Loucy (cell line): ENCODE measurements around the gene KCND1.

Experiments used
- H2AFZ ChIP-seq: fragments of 200-600 bp; sonication (generic); 2 replicates; pipeline ENCODE4 v1.6.0; 2016; ENCODE audit warnings: antibody characterized with exemption, mild to moderate bottlenecking, low read length, moderate library complexity
- H3F3A ChIP-seq: fragments of 200-600 bp; 2 replicates; pipeline ENCODE4 v1.6.0; 2016; ENCODE audit warnings: antibody characterized with exemption, low read depth, mild to moderate bottlenecking
- H3K27me3 ChIP-seq: fragments of 200-600 bp; sonication (generic); 2 replicates; pipeline ENCODE4 v1.6.1; 2014; ENCODE audit warnings: low read length, mild to moderate bottlenecking; ENCODE audit not compliant: insufficient read depth, poor library complexity, severe bottlenecking
- H3K36me3 ChIP-seq: fragments of 200-600 bp; sonication (generic); 2 replicates; pipeline ENCODE4 v1.6.1; 2016; ENCODE audit warnings: low read length; ENCODE audit not compliant: insufficient read depth
- H3K4me1 ChIP-seq: fragments of 200-600 bp; sonication (generic); 2 replicates; pipeline ENCODE4 v1.5.1; 2014; ENCODE audit warnings: low read length, mild to moderate bottlenecking; ENCODE audit not compliant: insufficient read depth, poor library complexity, severe bottlenecking
- H3K4me2 ChIP-seq: fragments of 200-600 bp; sonication (generic); 2 replicates; pipeline ENCODE4 v1.6.0; 2014; ENCODE audit warnings: antibody characterized with exemption, low read length, low read depth, mild to moderate bottlenecking; ENCODE audit not compliant: poor library complexity, severe bottlenecking
- H3K4me3 ChIP-seq: fragments of 200-600 bp; sonication (generic); 2 replicates; pipeline ENCODE4 v1.5.1; 2014; ENCODE audit warnings: low read length, mild to moderate bottlenecking, mixed read lengths; ENCODE audit not compliant: poor library complexity, severe bottlenecking
- H3K79me2 ChIP-seq: fragments of 200-600 bp; sonication (generic); 2 replicates; pipeline ENCODE4 v1.6.1; 2014; ENCODE audit warnings: low read length; ENCODE audit not compliant: insufficient read depth
- H3K9ac ChIP-seq: fragments of 200-600 bp; sonication (generic); 2 replicates; pipeline ENCODE4 v1.6.0; 2014; ENCODE audit warnings: mild to moderate bottlenecking, low read depth, low read length, moderate library complexity; ENCODE audit not compliant: poor library complexity, severe bottlenecking
- H3K9me2 ChIP-seq: fragments of 200-600 bp; sonication (generic); replicated peaks from 2 replicates; pipeline ENCODE4 v1.6.1; 2016; ENCODE audit warnings: low read depth, low read length, mixed read lengths
- H3K9me3 ChIP-seq: fragments of 200-600 bp; sonication (generic); 2 replicates; pipeline ENCODE4 v1.6.1; 2014; ENCODE audit warnings: mild to moderate bottlenecking, antibody characterized with exemption, low read length, low read depth; ENCODE audit not compliant: insufficient read depth
- H4K20me1 ChIP-seq: fragments of 200-600 bp; sonication (generic); 2 replicates; pipeline ENCODE4 v1.6.0; 2014; ENCODE audit warnings: antibody characterized with exemption, low read length, mild to moderate bottlenecking; ENCODE audit not compliant: insufficient read depth, poor library complexity, severe bottlenecking
- CTCF ChIP-seq: fragments of 200-600 bp; sonication (generic); conservative IDR thresholded peaks from 2 replicates; pipeline ENCODE4 v1.5.1; 2014; ENCODE audit warnings: mild to moderate bottlenecking, antibody characterized with exemption, low read length
- EZH2phosphoT487 ChIP-seq: fragments of 200-600 bp; IDR thresholded peaks from 2 replicates; pipeline ENCODE4 v1.6.1; 2018; ENCODE audit warnings: antibody characterized with exemption, mild to moderate bottlenecking, moderate library complexity, borderline replicate concordance

The KCND1 gene

GRCh38 chrX:48961585-48962091 lies 10.0 kb downstream of the KCND1 start:
- H3F3A ChIP-seq: no peaks in the 10 kb centered on the region
- H3K79me2 ChIP-seq: peaks cover 5% of the 10 kb centered on the region
- no peaks in the 10 kb centered on the region for H3K9me2 ChIP-seq
- no peak overlapping the region for H3K4me2 ChIP-seq
- H3K27me3 ChIP-seq: no peaks in the 10 kb centered on the region
- H3K4me3 ChIP-seq: no peak overlapping the region
- peaks cover 8% of the 10 kb centered on the region for H3K4me1 ChIP-seq
- H3K36me3 ChIP-seq: no peaks in the 10 kb centered on the region
- H2AFZ ChIP-seq: no peak overlapping the region
- no peak for TF ChIP-seq EZH2phosphoT487
- no peak for TF ChIP-seq CTCF
- no peak overlapping the region for H3K9ac ChIP-seq
- peaks cover 5% of the 10 kb centered on the region for H4K20me1 ChIP-seq
- no peaks in the 10 kb centered on the region for H3K9me3 ChIP-seq

GRCh38 chrX:48960291-48960690 lies 11.4 kb downstream of the KCND1 start:
- no peaks in the 10 kb centered on the region for H3K9me2 ChIP-seq
- H3K9me3 ChIP-seq: no peaks in the 10 kb centered on the region
- no peaks in the 10 kb centered on the region for H3F3A ChIP-seq
- peaks cover 19% of the 10 kb centered on the region for H3K79me2 ChIP-seq
- no peak overlapping the region for H3K4me2 ChIP-seq
- TF ChIP-seq EZH2phosphoT487: no peak
- H3K36me3 ChIP-seq: no peaks in the 10 kb centered on the region
- no peaks in the 10 kb centered on the region for H3K27me3 ChIP-seq
- H3K4me1 ChIP-seq: peaks cover 13% of the 10 kb centered on the region
- no peak overlapping the region for H3K9ac ChIP-seq
- no peak overlapping the region for H3K4me3 ChIP-seq
- peaks cover 18% of the 10 kb centered on the region for H4K20me1 ChIP-seq
- H2AFZ ChIP-seq: no peak overlapping the region

- Histone ChIP-seq H3K79me2 (peaks cover 35% of the 10 kb centered on the region), H3F3A (no peaks in the 10 kb centered on the region), H3K27me3 (no peaks in the 10 kb centered on the region), H2AFZ (peak overlapping the region; percentile 70), H3K4me2 (peak overlapping the region; percentile 95), H3K9me2 (no peaks in the 10 kb centered on the region), H3K9ac (peak overlapping the region; percentile 83), H3K9me3 (no peaks in the 10 kb centered on the region), H3K36me3 (no peaks in the 10 kb centered on the region), H3K4me3 (peak overlapping the region; percentile 79), H4K20me1 (peaks cover 27% of the 10 kb centered on the region), H3K4me1 (peaks cover 20% of the 10 kb centered on the region)
- TF ChIP-seq EZH2phosphoT487 (no peak), CTCF (no peak)
Observed at GRCh38 chrX:48958635-48959094, 13.0 kb downstream of the KCND1 start.
